H1 (cell line): ENCODE measurements around the gene TMEM125. TPM values are rescaled to one million over a fixed set of nuclear protein-coding genes. Genes with fewer than 3 reads are reported as not detected.

Experiments
- CTCF ChIA-PET: fragments of 300-600 bp; sonication (Branson Sonifier 250); formaldehyde crosslinking; loops from one replicate; lab custom pipeline; 2021; ENCODE audit not compliant: partially characterized antibody; lab: Charles Lee
- POLR2A ChIA-PET: fragments of 300-600 bp; sonication (Branson Sonifier 250); formaldehyde crosslinking; loops from one replicate; lab custom pipeline; 2021; ENCODE audit warnings: inconsistent platforms; ENCODE audit not compliant: partially characterized antibody; lab: Charles Lee
- DNase-seq, 2 experiments: peaks; one replicate each; pipeline versions ENCODE4 v3.0.0 to v3.0.0-alpha.2; 2010 to 2022; ENCODE audit warnings: low spot score in 2 of 2, low read depth in 1 of 2, mixed read lengths in 1 of 2
- FAIRE-seq: peaks from 2 replicates; lab custom pipeline; 2011; peaks lifted over from hg19 to GRCh38; lab: Jason Lieb, UNC
- H2AFZ ChIP-seq: 2 replicates; pipeline ENCODE4 v1.8.1; 2012; ENCODE audit warnings: low read length, inconsistent platforms
- H2AK5ac ChIP-seq: 2 replicates; pipeline ENCODE4 v1.6.1; 2013; ENCODE audit warnings: low read depth, low read length
- H2BK120ac ChIP-seq: replicated peaks from 2 replicates; pipeline ENCODE3; 2013; ENCODE audit warnings: low read depth, low read length, inconsistent platforms
- H2BK12ac ChIP-seq: 2 replicates; pipeline ENCODE4 v1.6.1; 2013; ENCODE audit warnings: low read depth, low read length
- H2BK15ac ChIP-seq: 2 replicates; pipeline ENCODE4 v1.6.1; 2013; ENCODE audit warnings: low read length
- H2BK20ac ChIP-seq: 2 replicates; pipeline ENCODE4 v1.6.1; 2013; ENCODE audit warnings: low read length
- H2BK5ac ChIP-seq: 2 replicates; pipeline ENCODE4 v1.6.1; 2013; ENCODE audit warnings: low read depth, low read length
- H3K14ac ChIP-seq: 2 replicates; pipeline ENCODE4 v1.6.1; 2013; ENCODE audit warnings: inconsistent platforms; ENCODE audit not compliant: insufficient read length
- H3K18ac ChIP-seq: 2 replicates; pipeline ENCODE4 v1.6.1; 2013; ENCODE audit warnings: low read length; ENCODE audit errors: extremely low read depth
- H3K23ac ChIP-seq: 2 replicates; pipeline ENCODE4 v1.6.1; 2013; ENCODE audit warnings: inconsistent platforms; ENCODE audit not compliant: insufficient read length
- H3K23me2 ChIP-seq: 2 replicates; pipeline ENCODE4 v1.6.1; 2013; ENCODE audit warnings: low read depth, low read length
- H3K27ac ChIP-seq: 2 replicates; pipeline ENCODE4 v1.6.1; 2011; ENCODE audit warnings: low read depth, low read length, inconsistent platforms
- H3K27me3 ChIP-seq, 4 experiments: replicated peaks in 1 of 4; 1 replicate in 1 of 4; 2 replicates in 3 of 4; pipeline versions ENCODE4 v1.6.1 to v1.8.1; 2011 to 2013; ENCODE audit warnings: low read length in 3 of 4, mild to moderate bottlenecking in 3 of 4, inconsistent platforms in 2 of 4, mixed read lengths in 2 of 4, moderate library complexity in 1 of 4; ENCODE audit not compliant: control insufficient read depth in 3 of 4, insufficient read depth in 3 of 4; ENCODE audit errors: extremely low read depth in 1 of 4
- H3K36me3 ChIP-seq, 4 experiments: 2 replicates each; pipeline versions ENCODE4 v1.6.1 to v1.8.1; 2011 to 2013; ENCODE audit warnings: mild to moderate bottlenecking in 4 of 4, low read length in 3 of 4, moderate library complexity in 2 of 4, control low read depth in 1 of 4, inconsistent platforms in 1 of 4; ENCODE audit not compliant: insufficient read depth in 4 of 4, control insufficient read depth in 2 of 4
- H3K4ac ChIP-seq: replicated peaks from 2 replicates; pipeline ENCODE3; 2013; ENCODE audit warnings: low read length, low read depth, mixed read lengths, inconsistent platforms; ENCODE audit not compliant: insufficient read length
- H3K4me1 ChIP-seq, 4 experiments: replicated peaks in 1 of 4; 1 replicate in 1 of 4; 2 replicates in 3 of 4; pipeline versions ENCODE4 v1.6.1 to v1.8.1; 2011 to 2013; ENCODE audit warnings: low read length in 3 of 4, inconsistent platforms in 2 of 4, mixed read lengths in 1 of 4; ENCODE audit not compliant: insufficient read depth in 4 of 4, control insufficient read depth in 3 of 4
- H3K4me2 ChIP-seq, 2 experiments: 2 replicates each; pipeline versions ENCODE4 v1.6.1 to v1.8.1; 2011 to 2013; ENCODE audit warnings: low read depth in 2 of 2, low read length in 2 of 2, control low read depth in 1 of 2, inconsistent platforms in 1 of 2, mild to moderate bottlenecking in 1 of 2; ENCODE audit not compliant: insufficient read depth in 1 of 2
- H3K4me3 ChIP-seq, 4 experiments: fragments of 200-600, 300-600 bp in 1 of 4; sonication (generic), shearing (Covaris generic), sonication (Bioruptor Twin) in 1 of 4; 2 replicates each; pipeline versions ENCODE4 v1.5.1 to v1.8.1; 2011 to 2016; ENCODE audit warnings: low read length in 4 of 4, low read depth in 3 of 4, control low read depth in 2 of 4, inconsistent platforms in 2 of 4, mild to moderate bottlenecking in 2 of 4, mixed read lengths in 1 of 4, moderate library complexity in 1 of 4; ENCODE audit not compliant: insufficient read depth in 2 of 4; ENCODE audit errors: extremely low read depth in 1 of 4
- H3K56ac ChIP-seq: replicated peaks from 2 replicates; pipeline ENCODE3; 2013; ENCODE audit warnings: low read depth, mild to moderate bottlenecking, mixed read lengths, low read length, inconsistent platforms; ENCODE audit not compliant: insufficient read length
- H3K79me1 ChIP-seq: 2 replicates; pipeline ENCODE4 v1.6.1; 2013; ENCODE audit warnings: low read depth, low read length, control low read depth
- H3K79me2 ChIP-seq, 2 experiments: 2 replicates each; pipeline versions ENCODE4 v1.6.1 to v1.8.1; 2012 to 2013; ENCODE audit warnings: low read length in 2 of 2, mild to moderate bottlenecking in 2 of 2, inconsistent platforms in 1 of 2; ENCODE audit not compliant: insufficient read depth in 2 of 2, control insufficient read depth in 1 of 2
- H3K9ac ChIP-seq, 4 experiments: replicated peaks in 1 of 4; 1 replicate in 1 of 4; 2 replicates in 3 of 4; pipeline versions ENCODE4 v1.6.1 to v1.8.1; 2011 to 2013; ENCODE audit warnings: low read depth in 3 of 4, low read length in 3 of 4, control low read depth in 2 of 4, mild to moderate bottlenecking in 2 of 4, moderate library complexity in 2 of 4, inconsistent platforms in 1 of 4; ENCODE audit errors: extremely low read depth in 1 of 4
- H3K9me3 ChIP-seq, 2 experiments: 2 replicates each; pipeline versions ENCODE4 v1.6.1 to v1.8.1; 2012 to 2013; ENCODE audit warnings: mild to moderate bottlenecking in 2 of 2, moderate library complexity in 2 of 2, control low read depth in 1 of 2, inconsistent platforms in 1 of 2, low read depth in 1 of 2, low read length in 1 of 2, mixed read lengths in 1 of 2; ENCODE audit not compliant: insufficient read depth in 2 of 2
- H4K20me1 ChIP-seq, 2 experiments: replicated peaks in 1 of 2; 2 replicates each; pipeline versions ENCODE3 to v1.8.1; 2011 to 2013; ENCODE audit warnings: inconsistent platforms in 2 of 2, low read length in 2 of 2, mild to moderate bottlenecking in 1 of 2; ENCODE audit not compliant: insufficient read depth in 2 of 2, control insufficient read depth in 1 of 2
- H4K5ac ChIP-seq: 2 replicates; pipeline ENCODE4 v1.6.1; 2013; ENCODE audit warnings: low read length, low read depth, mixed read lengths, inconsistent platforms; ENCODE audit not compliant: insufficient read length
- H4K8ac ChIP-seq: 2 replicates; pipeline ENCODE4 v1.8.0; 2013; ENCODE audit warnings: mild to moderate bottlenecking, moderate library complexity, low read length, inconsistent platforms; ENCODE audit not compliant: insufficient read depth; ENCODE audit errors: extremely low read depth
- H4K91ac ChIP-seq: replicated peaks from 2 replicates; pipeline ENCODE3; 2013; ENCODE audit warnings: low read length, mixed read lengths, inconsistent platforms; ENCODE audit not compliant: insufficient read length
- ASH2L ChIP-seq: fragments of 200-600, 300-600 bp; sonication (generic); IDR thresholded peaks from one replicate; pipeline ENCODE4 v1.7.1; 2017; ENCODE audit warnings: low read length
- EZH2 ChIP-seq: fragments of 200-600 bp; sonication (generic); IDR thresholded peaks from 2 replicates; pipeline ENCODE4 v1.7.1; 2012; ENCODE audit warnings: low read depth, mild to moderate bottlenecking, moderate library complexity, low read length, inconsistent platforms; ENCODE audit not compliant: severe bottlenecking
- RAD21 ChIP-seq, 2 experiments: IDR thresholded peaks in 1 of 2; conservative IDR thresholded peaks in 1 of 2; 2 replicates each; pipeline ENCODE4 v1.6.1; 2011; ENCODE audit warnings: low read depth in 2 of 2, low read length in 2 of 2, improper control_type of control experiment in 1 of 2, inconsistent platforms in 1 of 2, mild to moderate bottlenecking in 1 of 2, moderate library complexity in 1 of 2
- SIRT6 ChIP-seq: IDR thresholded peaks from one replicate; pipeline ENCODE4 v1.7.1; 2012; ENCODE audit warnings: low read length, inconsistent platforms
- TEAD4 ChIP-seq: IDR thresholded peaks from 2 replicates; pipeline ENCODE4 v1.6.1; 2012; ENCODE audit warnings: low read depth, low read length, inconsistent platforms, mixed read lengths
- WGBS, 2 experiments: shearing (Covaris generic) in 1 of 2; methylation state at CpG; one replicate each; pipeline versions ENCODE4 v1.1.6 to v1.1.7; 2013 to 2015; ENCODE audit warnings: low lambda C conversion rate in 2 of 2, mixed read lengths in 2 of 2, inconsistent platforms in 1 of 2, low coverage in 1 of 2, missing lambda C conversion rate in 1 of 2; ENCODE audit not compliant: insufficient replicate concordance in 2 of 2, insufficient coverage in 1 of 2, insufficient read length in 1 of 2; ENCODE audit errors: extremely low coverage in 1 of 2, missing lambda C conversion rate in 1 of 2; 5-methylcytosine and 5-hydroxymethylcytosine counted together
- polyA plus RNA-seq, 7 experiments: library from polyadenylated mRNA; depleted of rRNA in 3 of 7; stranded (reverse) in 5 of 7; unstranded in 2 of 7; fragments of >200 nt in 5 of 7; fragments of 200-250 nt in 2 of 7; gene quantifications; 1 replicate in 5 of 7; 2 replicates in 1 of 7; 4 replicates in 1 of 7; pipeline versions ENCODE4 v1.2.1 to v1.2.3, GENCODE V29; 2011 to 2013; ENCODE audit warnings: missing spikeins in 2 of 7, mixed read lengths in 2 of 7
- total RNA-seq: library from RNA; stranded (reverse); fragmentation: NEBNext Ultra II Directional; extraction: Animal tissue kit (Norgen Biotek cat#: 25700); gene quantifications from 2 replicates; pipeline ENCODE4 v1.2.1, GENCODE V29; 2021

Gene TMEM125
- total and polyA plus RNA-seq, 2 of the 8 experiments (the other 6 are each of a cell fraction or from before 2014, with no cell fraction given), result 26.5 to 46.7 TPM

DNA sequence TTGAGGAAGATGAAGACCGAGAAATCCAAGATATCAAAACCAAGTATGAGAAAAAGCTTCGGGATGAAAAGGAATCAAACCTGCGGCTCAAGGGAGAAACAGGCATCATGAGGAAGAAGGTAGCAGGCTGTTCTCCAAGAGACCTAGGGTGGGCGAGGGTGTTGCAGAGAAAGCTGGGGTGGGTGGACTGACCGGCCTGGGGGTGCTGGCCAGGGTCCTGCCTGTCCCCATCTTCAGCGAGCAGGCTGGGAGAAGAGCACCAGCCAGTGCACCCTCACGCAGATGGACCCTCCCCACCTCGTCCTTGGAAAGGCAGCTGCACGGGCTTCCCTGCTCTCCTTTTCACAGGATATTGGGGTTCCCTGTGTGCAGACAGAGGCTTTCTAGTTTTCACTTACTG lies 46.9 kb upstream of the TMEM125 start:
- Histone ChIP-seq H4K91ac (no peak overlapping the region), H2BK12ac (no peak overlapping the region), H3K9ac (no peak overlapping the region), H3K27ac (no peak overlapping the region), H4K20me1 (no peaks in the 10 kb centered on the region), H3K27me3 (no peaks in the 10 kb centered on the region; a peak in 1 of 7 replicates), H2BK20ac (no peak overlapping the region), H3K23me2 (no peaks in the 10 kb centered on the region), H3K4ac (no peak overlapping the region), H2AFZ (no peak overlapping the region), H3K79me1 (no peaks in the 10 kb centered on the region), H2BK120ac (no peak overlapping the region), H4K5ac (no peak overlapping the region), H3K14ac (no peak overlapping the region), H3K36me3 (no peaks in the 10 kb centered on the region), H3K79me2 (no peaks in the 10 kb centered on the region), H3K18ac (no peak overlapping the region), H2BK15ac (no peak overlapping the region), H3K9me3 (no peaks in the 10 kb centered on the region), H3K23ac (no peak overlapping the region), H4K8ac (no peak overlapping the region), H3K4me1 (peaks cover 0 to 2% (median 0%) of the 10 kb centered on the region in 4 experiments; a peak in 1 of 7 replicates), H3K4me2 (no peak overlapping the region), H2BK5ac (no peak overlapping the region), H3K56ac (no peak overlapping the region), H3K4me3 (no peak overlapping the region), H2AK5ac (no peak overlapping the region)
- TF ChIP-seq EZH2, result no peak
- no peak for TF ChIP-seq RAD21 (IDR thresholded peaks at IDR 0.05 in 1 of 2, conservative IDR thresholded peaks at IDR 0.05 in 1 of 2; ENCODE audit: low read depth in 2 of 2, low read length in 2 of 2)
- no peak for TF ChIP-seq SIRT6
- no peak for TF ChIP-seq TEAD4
- no peak for TF ChIP-seq ASH2L
- WGBS, 2 experiments, result 85% methylated on average over 9 of the region's 9 CpGs; no CpG with 5 or more reads in 1 of the 2 experiments
- FAIRE-seq (no peak), DNase-seq (no peak)
- ChIA-PET CTCF (interaction anchor here (0.7 to 1.5 kb wide), 2 partner anchors 48 to 150 kb away, joined by 3 read pairs; no protein-coding TSS in a partner anchor), POLR2A (no interaction called here)
